ENCODE results near the gene PA2G4.
"Not testable (repeated sequence)": the region's sequence is repeated elsewhere in the genome, so short reads cannot be mapped to it uniquely, and the experiment has no call there.

Gene PA2G4

DNA sequence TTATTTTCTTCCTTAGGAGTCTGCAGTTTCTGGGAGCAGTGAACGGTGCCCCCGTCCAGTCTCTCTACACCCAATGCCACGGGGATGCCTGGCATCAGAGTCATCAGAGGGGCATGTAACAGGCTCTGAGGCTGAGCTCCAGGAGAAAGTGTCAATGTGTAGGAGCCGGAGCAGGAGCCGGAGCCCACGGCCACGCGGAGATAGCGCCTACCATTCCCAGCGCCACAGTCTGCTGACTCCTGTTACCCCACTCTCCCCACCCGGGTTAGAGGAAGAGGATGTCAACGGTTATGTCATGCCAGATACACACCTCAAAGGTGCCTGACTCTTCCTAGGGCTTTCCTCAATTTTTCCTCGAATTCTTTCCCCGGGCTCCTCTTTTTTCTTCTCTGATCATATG is 3.3 kb upstream of the PA2G4 start:
- DNase-seq: no peak

DNA sequence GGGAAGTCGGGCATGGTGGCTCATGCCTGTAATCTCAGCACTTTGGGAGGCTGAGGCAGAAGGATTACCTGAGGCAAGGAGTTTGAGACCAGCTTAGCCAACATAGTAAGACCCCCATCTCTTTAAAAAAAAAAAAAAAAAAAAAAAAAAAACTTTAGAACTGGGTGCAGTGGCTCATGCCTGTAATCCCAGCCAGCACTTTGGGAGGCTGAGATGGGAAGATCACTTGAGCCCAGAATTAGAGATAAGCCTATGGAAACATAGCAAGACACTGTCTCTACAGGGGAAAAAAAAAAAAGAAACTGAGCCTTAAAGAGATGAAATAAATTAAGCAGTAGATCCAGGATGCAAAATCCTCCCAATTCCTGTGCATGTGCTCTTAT is 1.7 kb upstream of the PA2G4 start:
- no peak for DNase-seq

DNA sequence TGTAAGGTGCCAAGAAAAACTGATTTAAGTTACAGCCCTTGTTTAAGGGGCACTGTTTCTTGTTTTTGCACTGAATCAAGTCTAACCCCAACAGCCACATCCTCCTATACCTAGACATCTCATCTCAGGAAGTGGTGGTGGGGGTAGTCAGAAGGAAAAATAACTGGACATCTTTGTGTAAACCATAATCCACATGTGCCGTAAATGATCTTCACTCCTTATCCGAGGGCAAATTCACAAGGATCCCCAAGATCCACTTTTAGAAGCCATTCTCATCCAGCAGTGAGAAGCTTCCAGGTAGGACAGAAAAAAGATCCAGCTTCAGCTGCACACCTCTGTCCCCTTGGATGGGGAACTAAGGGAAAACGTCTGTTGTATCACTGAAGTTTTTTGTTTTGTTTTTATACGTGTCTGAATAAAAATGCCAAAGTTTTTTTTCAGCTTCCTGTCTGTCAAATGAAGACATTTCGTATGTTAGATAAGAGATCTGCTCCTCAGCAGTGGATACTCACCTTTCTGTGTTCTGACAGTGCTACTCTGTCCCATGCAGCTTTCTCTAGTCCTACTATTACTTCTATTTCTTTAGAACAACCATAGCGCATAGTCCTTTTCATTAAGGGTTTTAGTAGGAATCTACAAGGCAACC is 1.2 kb upstream of the PA2G4 start:
- DNase-seq: no peak

DNA sequence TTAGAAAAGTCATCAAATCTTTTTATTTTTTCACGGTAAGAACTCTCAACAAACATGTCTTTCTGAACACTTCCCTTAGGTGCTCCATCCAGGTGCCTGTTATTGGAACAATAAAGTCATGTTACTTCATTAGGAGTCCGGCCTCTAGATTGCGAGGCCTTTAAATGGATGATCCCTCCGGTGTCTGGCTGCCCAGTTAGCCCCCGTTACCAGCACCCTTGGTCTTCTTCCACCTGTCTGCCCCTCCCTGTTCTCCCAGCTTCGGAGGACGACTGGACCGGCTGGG is 593 bp upstream of the PA2G4 start:
- DNase-seq: no peak

DNA sequence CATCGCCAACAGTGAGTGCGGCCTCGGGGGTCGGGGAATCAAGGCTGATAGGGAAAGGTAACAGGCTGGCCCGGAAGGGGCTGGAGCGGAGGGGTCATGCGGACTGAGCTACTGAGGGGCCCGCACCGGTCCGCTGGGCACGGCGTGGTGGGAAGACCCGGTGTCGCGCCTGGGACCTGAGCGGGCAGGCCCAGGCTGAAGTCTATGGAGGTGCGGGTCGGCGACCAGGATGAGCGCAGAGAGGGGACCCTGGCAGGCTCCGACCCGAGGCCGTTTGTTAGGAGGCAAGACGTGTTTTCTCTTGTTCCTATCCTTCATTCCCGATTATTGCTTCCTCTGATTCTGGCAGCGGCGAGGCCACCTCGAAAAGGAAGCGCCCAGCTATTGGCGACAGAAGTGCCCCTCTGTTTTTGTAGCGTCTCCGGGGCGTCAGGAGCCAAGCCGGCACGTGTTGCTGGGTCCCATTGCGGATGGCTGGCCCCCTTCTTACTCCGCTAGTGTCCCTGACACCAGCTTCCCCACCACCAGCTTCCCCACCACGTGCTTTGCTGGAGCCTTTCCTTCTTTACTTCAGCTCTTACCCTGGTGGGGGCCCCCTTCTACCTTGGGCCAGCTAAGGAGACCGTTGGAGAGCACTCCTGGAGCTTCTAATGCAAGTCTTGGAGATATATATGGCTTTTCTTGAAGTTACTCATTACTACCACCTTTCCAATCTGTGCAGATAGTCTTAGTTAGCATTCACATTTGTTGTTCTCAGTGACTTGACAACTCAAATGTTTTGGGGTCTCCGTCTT is 653 bp downstream of the PA2G4 start:
- no peak for DNase-seq

DNA sequence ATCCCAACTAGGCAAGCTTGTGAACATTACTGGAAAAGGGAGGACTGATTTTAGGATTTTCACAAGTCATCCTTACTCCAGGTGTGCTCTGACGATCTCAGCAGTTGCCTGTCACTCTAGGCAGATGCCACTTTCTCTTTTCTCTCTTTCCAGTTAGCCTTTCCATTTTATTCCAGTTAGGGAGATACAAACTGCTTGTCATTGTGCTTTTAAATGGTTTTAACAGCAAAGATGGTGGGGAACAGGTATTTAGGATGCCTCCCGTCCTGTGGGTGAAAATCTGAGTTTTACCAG is 1.2 kb downstream of the PA2G4 start:
- DNase-seq: no peak

DNA sequence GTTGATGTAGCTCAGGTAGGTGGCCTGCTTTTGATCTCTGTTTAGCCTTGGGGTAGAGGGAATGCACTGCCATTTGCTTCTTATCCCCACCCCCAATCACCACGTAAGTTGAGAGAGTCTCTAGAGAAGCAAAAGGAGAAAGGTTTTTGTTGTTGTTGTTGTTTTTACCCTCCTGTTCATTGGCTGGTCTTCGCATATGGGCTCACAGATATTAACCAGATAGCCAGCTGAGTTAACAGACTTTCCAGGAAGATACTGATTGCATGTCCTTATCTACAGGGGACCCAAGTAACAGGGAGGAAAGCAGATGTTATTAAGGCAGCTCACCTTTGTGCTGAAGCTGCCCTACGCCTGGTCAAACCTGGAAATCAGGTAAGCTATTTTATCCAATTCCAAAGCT is 2.9 kb downstream of the PA2G4 start:
- no peak for DNase-seq

DNA sequence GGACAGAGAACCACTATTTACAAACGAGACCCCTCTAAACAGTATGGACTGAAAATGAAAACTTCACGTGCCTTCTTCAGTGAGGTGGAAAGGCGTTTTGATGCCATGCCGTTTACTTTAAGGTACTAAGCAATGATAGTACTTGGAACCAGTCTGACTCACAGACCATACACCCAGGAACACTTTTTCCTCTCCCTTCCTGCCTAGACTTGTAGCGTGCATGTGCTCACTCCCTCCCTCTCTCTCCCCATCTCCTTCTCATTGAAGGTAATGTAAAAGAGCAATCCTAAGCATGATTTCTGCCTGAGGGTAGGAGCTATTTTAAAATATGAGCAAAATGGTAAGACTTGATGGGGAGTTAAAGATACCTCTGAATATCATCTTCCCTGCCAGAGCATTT is 6.2 kb downstream of the PA2G4 start:
- DNase-seq: no peak

DNA sequence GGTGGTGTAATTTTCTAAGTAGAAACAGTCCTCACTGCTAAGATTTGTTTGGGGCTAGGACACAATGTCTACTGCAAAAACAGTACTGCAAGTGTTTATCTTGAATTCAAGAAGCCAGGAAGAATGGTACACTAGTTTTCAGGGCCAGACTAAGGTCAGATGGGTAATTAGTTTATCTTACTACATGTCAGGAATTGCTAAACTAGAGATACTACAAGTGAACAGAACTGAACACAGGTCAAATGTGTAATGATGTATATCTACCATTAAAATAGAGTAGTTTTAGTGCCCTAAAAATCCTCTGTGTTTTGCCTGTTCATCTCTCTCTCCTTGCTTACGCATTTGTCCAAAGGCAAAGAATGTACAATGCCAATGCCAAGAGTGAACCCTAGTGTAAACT is 9.7 kb downstream of the PA2G4 start:
- no peak for DNase-seq

DNA sequence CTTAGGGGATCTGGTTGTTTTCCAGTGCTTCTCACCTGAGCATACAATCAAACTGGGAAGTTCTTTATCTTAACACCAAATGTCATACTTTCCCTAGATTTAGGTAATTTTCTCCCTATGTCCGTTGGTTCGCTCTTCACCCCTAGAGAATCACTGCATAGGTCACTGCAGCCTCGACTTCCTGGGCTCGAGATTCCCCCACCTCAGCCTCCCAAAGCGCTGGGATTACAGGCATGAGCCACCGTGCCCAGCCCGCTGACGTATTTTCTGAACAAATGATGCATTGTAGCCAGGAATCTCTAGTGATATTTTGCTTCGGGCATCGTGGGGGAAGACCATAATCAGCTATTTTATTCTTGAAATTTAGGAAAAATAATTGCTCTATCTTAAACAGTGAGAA is 11.0 kb downstream of the PA2G4 start:
- no peak for DNase-seq

DNA sequence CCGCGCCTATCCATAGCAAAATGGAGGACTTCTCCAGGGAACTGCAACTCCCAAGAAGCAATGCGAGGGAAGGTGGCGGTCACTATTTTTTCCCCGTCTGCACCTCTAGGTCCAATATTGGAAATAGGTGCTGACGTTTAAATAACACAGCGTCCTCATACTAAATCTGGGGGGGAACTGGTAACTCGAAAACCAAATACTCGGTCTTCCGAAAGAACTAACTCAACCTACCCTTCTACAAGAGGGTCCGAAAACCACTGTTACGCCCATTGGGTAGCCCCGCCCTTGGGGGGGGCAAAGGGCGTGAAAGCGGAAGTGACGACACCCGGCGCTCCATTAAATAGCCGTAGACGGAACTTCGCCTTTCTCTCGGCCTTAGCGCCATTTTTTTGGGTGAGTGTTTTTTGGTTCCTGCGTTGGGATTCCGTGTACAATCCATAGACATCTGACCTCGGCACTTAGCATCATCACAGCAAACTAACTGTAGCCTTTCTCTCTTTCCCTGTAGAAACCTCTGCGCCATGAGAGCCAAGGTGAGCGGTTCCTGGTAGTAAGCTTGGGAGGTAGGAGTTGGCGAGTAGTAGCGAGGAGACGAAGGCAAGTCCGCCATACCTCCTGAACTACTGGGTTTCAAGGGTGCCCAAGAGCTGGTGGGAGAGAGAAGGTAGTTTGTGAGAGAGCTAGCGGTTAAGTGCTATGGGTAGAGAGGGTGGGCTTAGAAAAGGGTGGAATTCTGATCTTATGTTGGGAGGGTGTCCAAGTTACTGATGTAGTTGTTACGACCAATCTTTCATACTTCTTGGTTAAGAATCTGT is 12.1 kb downstream of the PA2G4 start, which contains the start of gene RPL41:
RPL41 (plus strand) TSS at position 367 of the 815 bp plus-strand sequence.
- DNase-seq: peak; percentile 94

DNA sequence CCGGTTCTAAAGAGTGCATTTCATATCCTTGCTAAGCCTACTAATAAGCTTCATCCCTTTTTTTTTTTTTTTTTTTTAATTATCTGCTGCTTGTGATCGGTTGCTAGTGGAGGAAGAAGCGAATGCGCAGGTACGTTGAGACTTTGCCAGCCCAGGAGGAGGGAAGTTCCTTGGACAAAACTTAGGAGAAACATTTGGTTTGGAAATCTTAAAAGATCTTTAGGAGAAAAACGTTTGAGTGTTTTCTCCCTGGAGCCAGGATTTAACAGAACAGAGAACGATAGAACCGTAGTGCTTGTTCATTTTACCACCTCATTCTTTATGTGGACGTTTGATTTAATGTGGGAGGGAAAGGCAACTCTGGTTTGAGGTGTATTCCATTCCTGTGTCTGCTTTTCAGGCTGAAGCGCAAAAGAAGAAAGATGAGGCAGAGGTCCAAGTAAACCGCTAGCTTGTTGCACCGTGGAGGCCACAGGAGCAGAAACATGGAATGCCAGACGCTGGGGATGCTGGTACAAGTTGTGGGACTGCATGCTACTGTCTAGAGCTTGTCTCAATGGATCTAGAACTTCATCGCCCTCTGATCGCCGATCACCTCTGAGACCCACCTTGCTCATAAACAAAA is 12.8 kb downstream of the PA2G4 start:
- not testable (repeated sequence) for DNase-seq

DNA sequence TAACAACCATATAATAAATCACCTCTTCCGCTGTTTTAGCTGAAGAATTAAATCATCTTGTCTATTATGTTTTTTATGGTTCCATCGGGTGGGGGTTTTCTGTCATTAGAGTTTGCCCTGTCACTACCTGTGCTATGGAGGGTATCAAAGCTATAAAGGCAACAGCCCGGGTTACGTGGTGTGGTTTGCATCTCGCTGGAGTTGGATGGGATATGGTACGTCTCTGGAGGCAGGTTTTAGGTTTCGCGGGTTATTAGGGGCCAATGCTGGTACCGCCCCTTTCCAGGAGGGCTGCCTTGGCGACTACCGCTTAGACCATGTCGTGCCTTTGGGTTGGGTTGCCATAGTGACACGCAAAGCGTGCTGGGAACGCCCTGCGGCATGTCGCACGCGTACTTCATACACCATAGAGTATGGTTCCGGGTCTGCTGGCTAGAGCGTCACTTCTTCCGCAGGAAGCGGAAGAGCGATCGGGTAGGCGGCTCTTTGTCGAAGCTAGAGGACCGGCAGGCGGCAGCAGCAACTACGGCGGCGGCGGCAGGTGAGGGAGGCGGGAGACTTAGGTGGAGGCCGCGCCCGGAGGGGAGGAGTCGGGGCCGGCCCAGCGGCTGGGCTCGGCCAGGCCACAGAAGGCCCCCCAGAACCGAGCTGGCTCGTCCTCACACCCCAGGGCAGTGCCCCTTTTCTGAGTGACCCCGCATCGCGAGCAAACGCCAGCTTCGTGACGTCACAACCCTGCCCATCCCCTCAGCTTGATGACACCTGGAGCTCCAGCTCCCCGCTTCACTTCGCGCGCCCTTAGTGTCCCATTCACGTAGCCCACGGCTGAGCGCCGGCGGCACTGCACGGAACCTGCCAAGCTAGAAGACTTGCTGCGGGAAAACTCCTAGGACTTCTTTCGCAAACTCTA is 13.7 kb downstream of the PA2G4 start, which contains the start of gene ZC3H10:
ZC3H10 (plus strand) TSS at position 489 of the 910 bp plus-strand sequence. CDS start 2,297 bp downstream, outside the sequence.
- peak; percentile 99 for DNase-seq

DNA sequence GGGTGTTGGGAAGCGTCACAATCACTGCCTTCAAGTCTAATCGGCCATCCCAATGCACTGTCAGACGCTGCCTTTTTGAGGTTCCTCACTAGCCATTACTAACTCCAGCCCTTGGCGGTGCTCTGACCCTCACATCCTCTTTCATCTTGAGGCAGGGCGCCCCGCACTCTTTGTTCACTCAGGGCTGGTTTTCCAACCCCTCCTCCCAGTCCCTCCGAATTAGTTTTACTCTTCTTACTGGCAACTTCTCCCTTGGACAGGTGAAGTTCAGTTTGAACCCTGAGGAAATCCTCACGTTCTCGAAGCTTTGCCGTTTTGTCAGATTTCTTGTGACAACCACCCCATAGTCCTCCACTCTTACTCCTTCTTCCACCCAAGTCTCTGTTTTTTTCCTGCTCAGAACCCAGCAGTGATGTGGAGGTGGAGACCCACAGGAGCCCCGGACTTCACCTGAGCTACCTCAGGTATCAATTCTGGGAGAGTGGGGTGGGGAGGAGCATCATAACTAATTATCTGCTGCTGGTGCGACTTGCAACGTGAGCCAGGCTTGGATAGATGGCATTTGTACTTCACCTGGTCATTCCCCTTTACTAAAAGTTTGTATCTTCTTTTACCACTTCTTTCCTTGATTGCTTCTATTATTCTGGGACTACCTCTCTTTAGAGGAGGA is 14.5 kb downstream of the PA2G4 start:
- no peak for DNase-seq

DNA sequence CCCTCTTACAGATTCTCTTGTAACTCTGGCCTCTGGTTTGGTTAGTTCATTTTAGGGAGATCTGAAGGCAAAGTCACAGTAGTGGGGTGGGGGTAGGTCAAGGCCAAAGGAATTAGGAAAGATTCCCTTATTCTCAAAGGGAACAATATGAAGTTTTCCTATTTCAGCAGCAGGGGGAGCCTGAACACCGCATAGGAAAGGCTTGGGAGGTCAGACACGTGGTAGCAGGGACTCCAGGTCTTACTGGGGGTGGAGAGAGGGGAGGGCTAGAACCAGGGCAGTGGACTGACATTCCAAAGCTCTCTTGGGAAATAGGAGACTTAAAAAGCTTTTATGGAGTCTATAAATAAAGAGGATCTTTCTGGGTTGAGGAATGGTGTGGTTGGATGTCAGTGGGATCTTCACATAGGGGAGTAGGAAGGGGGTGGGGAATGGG is 15.0 kb downstream of the PA2G4 start:
- peak; percentile 92 for DNase-seq

DNA sequence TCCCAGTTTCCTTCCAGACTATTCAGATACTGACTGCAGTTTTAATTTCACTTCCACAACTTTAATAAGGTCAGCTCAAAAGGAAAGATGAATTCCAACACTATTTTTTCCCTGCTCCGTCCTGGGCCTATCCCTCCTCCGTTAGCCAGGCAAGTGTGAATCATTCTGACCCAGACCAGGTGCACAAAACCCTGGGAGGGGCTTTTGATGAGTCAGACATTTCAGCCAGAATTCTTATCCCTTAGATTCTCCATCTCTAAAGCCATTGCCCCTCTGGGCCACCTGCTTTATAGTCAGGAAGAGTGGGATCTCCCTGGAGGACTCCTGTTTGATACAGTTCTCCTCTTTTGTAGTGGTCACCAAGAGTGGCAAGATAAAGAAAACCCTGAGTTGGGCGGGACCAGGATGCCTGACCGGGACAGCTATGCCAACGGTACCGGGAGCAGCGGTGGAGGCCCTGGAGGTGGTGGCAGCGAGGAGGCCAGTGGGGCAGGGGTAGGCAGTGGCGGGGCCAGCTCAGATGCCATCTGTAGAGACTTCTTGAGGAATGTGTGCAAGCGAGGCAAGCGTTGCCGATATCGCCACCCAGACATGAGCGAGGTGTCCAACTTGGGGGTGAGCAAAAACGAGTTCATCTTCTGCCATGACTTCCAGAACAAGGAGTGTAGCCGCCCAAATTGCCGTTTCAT is 15.9 kb downstream of the PA2G4 start:
- no peak for DNase-seq

DNA sequence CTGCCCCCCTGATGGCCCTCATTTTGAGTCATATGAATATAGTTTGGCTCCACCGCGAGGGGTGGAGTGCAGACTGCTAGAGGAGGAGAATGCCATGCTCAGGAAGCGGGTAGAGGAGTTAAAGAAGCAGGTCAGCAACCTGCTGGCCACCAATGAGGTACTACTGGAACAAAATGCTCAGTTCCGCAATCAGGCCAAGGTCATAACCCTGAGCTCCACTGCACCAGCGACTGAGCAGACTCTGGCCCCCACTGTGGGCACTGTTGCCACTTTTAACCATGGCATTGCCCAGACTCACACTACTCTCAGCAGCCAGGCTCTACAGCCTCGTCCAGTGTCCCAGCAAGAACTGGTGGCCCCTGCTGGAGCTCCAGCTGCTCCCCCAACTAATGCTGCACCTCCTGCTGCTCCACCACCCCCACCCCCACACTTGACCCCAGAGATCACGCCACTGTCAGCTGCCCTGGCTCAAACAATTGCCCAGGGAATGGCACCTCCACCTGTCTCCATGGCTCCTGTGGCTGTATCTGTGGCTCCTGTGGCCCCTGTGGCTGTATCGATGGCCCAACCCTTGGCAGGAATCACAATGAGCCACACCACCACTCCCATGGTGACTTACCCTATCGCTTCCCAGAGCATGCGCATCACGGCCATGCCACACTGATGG is 17.0 kb downstream of the PA2G4 start:
- DNase-seq: no peak

DNA sequence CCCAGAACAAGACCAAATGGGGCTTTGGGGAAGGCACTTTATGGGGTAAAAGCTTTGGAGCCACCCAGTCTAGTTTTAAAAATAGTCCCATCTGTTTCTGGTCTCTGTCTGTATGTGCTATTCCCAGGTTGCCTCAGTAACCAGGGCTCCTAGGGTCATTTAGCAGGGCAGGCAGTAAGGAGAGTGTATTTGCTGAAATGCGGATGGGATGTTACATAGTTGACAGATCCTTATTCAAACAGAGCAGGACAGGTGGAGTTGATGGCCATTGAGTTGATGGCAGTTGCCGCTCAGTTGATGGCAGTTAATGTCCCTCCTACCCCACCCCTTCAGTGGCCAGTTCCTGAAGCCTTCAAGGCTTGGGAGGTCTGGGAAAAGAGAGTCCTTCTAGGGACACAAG is 18.3 kb downstream of the PA2G4 start:
- no peak for DNase-seq

DNA sequence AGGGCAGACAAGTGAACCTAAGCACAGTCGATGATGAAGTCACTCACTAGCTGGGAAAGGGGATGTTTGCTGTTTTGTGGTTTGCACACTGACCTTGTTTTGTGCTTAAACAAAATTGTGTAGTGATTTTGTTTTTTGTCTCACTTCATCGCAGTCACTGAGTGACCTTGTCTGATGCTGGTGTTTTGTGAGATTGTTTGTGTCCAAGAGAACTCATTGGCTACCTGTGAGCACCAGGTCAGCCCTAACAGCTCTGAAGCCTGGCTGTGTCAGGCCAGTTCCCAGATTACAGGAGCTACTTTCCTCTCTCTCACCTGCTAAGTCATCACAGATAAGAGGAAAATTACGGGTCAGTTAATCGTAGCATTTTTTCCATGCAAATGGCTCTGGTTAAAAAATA is 19.8 kb downstream of the PA2G4 start:
- no peak for DNase-seq

DNA sequence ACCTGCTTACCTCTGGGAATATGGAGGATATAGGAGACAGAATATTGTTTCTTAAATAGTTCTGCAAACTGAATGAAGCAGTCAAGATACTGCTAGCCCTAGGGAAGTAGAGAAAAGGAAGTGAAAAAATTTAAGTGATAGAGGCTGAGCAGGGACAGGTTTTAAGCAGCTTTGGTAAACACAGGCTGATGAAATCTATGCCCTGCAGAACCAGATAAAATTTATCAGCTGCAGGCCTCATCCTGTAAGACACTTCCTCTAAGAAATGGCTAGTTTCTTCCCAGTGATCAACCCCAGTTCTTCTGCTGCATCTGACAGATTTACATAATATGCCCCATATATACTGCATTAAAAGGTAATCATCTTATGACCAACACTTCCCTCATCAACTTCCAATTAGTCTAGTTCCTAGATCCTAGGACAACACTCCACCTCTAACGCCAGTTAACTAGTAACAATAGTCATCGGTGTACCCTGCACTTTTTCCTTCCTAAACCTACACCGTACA is 22.4 kb downstream of the PA2G4 start:
- DNase-seq: no peak
